Stomach (tissue), 4 donors: ENCODE results near the gene CDK5.

Source experiments
- CTCF ChIP-seq, 7 experiments: fragments of 450-650 bp in 4 of 7; fragments of 200-600 bp in 3 of 7; sonication (generic) in 3 of 7; IDR thresholded peaks; one replicate each; pipeline ENCODE4 v1.5.1; 2016 to 2019; ENCODE audit warnings: antibody characterized with exemption in 7 of 7, control low read depth in 2 of 7, mild to moderate bottlenecking in 1 of 7
- EP300 ChIP-seq: sonication (generic); formaldehyde crosslinking; IDR thresholded peaks from one replicate; pipeline ENCODE4 v1.6.1; 2017; ENCODE audit warnings: antibody characterized with exemption
- POLR2AphosphoS5 ChIP-seq, 3 donors: sonication (generic); formaldehyde crosslinking; IDR thresholded peaks; one replicate each; pipeline ENCODE4 v1.6.1; 2016; ENCODE audit warnings: antibody characterized with exemption in 3 of 3

- peak in 4 of 7 experiments; percentile 24 to 59 (median 32) for TF ChIP-seq CTCF (IDR thresholded peaks at IDR 0.05)
- TF ChIP-seq EP300, result no peak
- peak; percentile 27 to 49 (median 46) for TF ChIP-seq POLR2AphosphoS5 (IDR thresholded peaks at IDR 0.05)
These were observed 1.8 kb upstream of the CDK5 start, which contains the start of gene SLC4A2 for GRCh38 chr7:151059367-151060112.
